DMS 273 treated with DMSO at 0.1 percent for 48 hours (cell line): ENCODE measurements around the gene ITGB4.
A peak's percentile ranks its signal among the peaks of the same experiment; 100 is the strongest.
"Not testable (repeated sequence)": the region's sequence is repeated elsewhere in the genome, so short reads cannot be mapped to it uniquely, and the experiment has no call there.

Experiments used
- DNase-seq: peaks from one replicate; lab custom pipeline; 2025; lab: John Stamatoyannopoulos, UW

Gene ITGB4

DNA sequence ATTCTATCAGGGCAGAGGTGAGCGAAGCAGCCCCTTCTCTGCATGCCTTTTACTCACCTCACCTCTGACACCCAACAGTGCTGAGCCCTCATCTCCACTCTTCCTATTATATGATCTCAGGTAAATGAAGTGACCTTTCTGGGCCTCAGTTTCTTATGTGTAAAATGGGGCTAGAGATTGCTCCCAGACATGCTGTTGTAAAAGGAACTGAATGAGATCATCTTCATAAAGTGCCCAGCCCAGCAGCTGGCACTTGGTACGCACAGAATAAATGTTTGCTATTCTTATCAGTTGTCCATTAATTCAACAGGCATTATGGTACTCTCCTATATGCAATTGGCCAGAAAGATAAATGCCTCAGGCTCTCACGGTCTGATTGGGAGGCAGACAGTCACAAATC, 48.3 kb downstream of the ITGB4 start:
- DNase-seq = no peak

DNA sequence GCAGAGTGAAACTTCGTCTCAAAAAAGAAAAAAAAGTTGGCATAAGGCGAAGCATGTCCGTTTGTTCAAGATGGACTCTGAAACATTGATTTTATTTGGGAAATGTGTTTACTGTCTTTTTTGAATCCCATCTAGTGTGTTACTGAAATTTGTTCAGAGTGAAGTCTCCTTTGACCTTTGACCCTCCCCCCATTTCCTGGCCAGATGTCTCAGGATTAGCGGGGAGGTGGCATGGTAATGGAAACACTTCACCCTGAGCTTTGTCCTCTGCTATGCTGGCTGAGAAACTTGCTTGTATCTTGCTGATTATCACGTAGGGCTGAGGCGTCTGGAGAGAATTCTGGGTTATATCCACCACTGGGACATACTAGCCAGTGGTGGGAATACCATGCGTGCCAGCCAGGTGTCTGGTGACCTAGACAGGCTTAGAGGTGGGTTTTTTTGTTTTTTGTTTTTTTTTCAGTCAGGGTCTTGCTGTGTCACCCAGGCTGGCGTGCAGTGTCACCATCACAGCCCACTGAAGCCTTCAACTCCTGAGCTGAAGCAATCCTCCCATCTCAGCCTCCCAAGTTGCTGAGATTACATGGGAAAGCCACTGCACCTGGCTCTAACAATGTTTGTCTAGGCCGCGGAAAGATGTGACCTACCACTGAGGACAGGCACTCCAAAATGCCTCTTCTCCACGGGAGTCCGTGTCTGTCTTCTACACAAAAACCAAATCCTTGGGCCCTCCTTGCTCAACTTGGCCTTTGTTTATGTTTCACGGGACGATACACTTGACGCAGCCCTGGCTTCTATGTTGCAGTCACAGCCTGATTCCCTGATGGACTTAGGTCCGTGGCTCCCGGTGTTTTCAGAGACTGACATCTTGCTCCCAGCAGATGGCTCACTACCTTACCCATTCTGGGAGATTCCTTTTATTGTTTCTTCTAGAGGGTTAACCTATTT, 50.3 kb downstream of the ITGB4 start:
- no peak for DNase-seq

DNA sequence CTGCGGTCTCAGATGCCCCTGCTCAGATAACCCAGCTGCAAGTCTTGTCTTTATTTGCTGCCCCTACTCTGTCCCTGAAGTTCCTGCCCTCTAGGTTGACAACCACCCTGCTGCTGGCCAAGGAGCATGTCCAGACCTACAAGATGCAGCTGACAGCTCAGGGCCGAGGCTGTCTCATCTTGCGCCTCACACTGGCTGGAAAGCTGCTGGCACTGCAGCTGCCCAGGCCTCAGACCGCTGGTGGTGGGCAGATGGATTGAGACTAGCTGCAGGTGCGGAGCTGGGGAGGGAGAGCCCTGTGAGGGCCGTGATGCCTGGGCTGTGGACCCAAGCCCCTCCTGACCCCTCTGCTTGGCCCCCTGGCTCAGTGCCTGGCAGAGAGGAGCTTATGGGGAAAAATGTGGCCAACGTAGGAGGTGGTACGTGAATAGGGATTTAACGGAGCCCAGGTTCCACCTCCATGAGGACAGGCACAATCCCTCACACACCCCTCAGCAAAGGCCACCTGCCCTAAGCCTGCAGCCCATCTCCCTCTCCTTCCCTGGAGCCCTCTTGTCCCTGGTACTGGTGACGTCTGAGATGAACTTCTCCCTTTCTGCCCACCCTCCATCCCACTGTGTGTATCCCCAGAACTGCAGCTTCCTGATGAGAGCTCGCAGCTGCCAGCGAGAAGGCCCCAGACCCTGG, 52.0 kb downstream of the ITGB4 start:
- DNase-seq = no peak

DNA sequence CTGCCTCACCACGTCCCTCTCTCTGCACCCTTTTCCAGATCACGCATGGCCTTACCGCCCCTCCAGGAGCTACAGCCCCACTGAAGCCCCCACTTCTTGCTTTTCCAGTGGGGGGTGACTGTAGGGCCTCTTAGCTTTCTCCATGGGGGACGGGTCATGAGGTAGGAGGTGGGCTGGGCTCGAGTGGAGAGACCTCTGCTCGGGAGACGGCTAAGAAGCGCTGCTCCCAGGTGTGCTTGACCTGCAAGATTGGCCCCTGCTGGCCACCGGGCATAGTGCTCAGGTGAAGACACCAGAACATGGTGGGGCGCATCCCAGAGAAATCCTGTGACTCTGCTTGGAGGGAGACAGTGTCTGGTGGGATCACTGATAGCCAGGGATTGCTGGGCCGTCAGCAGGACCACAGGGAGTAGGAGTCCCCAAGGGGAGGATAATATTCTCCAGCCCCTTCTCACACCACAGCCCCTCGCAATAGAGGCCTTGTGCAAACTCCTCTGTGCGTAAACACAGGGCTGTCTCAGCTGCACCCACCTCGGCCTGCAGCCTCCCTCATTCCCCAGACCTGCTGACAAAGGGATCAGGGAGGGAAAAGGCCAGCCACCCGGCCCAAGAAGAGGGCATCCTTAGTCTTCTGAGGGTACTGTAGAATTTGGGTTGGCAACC, 52.7 kb downstream of the ITGB4 start:
- DNase-seq = no peak

DNA sequence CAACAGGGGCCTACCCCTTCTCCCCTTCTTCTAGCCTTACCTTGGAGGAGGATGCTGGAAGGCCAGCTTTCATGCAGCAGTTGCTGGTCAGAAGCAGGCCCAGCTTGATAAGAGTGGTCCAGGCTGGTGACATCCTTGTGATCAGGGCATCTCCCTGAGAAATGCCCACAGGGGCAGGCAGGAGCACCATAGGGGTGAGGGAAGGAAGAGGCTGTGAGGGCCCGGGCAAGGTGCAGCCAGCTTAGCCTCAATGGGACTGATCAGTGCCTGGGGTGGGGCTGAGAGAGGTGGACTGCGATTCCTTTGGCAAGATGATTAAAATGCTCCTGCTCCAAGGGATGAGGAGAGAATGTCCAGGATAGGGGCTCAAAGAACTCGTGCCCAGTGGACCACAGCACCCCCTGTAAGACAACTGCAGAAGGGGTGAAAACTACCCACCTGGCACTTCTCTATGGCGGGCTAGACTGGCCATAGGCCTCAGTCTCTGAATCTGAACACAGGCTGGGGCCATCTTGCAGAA, 53.3 kb downstream of the ITGB4 start:
- no peak for DNase-seq

DNA sequence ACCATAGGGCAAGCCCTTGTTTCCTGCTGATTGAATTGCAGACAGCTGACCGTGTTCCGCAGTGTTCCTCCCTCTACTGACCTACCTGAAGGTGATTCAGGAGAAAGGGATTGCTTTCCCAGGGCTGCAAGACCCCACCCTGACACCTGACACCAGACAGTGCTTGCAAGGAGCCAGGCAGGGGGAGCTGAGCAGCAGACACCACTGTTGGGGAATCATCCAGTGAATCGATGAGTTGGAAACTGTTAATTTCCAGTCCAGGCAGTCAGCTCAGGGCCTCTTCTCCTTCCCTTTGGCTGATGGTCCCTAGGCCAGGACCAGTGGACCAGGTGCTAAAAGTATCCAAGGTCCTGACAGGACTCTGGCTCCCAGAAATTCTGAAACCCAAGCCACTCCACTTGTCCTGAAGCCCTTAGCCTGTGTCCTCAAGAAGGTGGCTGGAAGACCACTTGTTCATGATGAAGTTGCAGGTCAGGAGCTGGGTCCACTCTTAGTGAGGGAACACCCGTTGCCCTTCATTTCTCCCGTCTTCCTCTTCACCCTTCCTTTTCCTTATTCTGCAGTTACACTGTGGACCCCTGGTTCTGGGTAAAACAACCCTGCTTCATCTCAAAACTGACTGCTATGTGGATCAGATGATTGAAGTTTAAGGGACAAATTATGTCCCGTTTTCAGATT, 53.9 kb downstream of the ITGB4 start:
- no peak for DNase-seq

DNA sequence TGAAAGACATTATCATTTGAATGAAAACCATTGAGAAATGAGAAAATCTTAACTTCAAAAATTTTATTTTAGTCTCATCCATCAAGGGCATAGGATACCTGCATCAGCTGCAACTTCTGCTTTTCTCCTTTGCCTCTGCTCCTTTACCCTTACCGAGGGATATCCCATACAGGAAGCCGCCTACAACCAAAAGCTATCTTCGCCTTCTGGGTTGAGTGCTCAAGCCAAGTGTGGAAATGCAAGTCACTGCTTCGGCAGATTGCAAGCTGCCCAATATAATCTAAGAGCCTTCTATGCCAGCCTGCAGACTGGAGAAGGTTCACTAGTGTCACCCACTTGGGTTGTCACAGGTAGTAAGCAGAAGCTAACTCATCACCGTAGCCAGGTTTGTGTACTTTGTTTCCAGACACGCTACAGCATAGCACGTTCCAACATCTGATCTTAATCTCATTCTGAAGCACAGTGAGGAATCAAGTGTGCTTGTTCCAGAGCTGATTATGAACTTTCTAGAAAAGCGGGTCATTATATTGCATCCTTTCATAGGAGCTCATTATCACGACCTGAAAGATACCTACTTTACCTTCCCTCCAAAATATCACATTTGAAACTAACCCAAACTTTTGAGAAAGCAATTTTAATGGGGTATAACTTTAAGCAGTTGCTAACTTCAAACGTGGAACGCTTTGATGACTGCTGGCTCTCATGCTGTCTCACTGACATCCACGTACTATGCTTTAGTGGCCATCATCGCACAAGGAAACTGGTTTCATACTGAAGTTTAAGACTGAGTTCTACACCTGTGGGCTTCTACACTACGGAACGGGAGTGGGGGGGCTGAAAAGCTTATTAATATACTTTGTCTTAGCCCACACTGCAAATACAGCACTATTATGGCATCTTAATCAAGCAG, 55.4 kb downstream of the ITGB4 start:
- no peak for DNase-seq

DNA sequence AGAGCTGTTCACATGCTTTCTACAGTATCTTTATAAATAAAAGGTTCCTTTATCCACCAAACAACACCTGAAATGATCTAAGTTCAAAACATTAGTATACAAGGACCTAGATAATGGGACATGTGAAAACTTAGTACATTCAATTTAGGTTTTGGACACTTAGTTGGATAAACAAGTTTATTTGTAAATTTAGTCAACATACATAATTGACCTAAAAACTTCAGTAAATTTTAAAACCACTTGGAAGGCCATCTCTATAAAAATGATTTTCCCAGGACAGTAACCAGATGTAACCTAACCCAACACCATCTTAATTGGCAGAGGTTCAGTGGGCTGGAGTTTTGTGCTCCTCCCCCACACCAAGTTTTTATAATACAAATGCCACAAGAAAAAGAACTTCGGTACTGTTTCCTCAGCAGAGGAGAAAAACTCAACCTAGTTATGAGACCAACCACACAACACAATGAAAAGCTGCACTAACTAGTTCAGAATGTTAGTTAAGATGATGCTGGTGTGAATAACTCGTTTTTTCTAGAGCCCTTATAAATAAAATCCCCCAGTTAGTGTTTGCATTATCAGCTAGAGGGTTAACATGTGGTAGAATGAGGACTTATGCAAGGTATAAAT, 56.1 kb downstream of the ITGB4 start:
- DNase-seq = no peak

DNA sequence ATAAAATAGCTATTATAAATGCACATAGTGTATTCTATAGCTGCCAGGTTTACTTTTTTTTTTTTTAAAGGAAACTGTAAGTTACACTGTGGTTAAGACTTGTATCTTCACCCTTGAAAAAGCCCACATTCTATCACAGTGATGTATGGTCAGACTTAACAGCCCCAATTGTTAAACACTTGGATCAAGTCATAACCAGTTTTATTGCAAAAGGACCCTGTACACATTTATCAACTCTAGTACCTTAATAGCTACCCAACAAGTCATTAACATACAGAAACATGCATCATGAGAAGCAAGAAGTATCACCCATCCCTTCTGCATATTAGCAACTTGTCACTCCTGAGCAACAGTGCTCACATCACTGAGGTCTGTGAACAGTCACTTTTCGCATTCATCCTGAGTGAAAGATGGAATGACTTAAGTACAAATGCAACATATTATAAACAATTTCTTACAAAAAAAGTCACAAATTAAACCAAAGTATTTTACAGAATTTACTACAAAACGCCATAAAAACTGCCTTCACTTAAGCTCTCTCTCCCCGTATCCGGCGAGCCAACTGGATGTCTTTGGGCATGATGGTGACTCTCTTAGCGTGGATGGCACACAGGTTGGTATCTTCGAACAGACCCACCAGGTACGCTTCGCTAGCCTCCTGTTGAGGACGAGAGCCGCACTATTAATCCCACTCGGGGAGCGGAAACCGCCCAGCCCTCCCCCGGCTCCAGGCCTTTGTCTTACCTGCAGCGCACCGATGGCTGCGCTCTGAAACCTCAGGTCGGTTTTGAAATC, 57.0 kb downstream of the ITGB4 start:
- DNase-seq = not testable (repeated sequence)

DNA sequence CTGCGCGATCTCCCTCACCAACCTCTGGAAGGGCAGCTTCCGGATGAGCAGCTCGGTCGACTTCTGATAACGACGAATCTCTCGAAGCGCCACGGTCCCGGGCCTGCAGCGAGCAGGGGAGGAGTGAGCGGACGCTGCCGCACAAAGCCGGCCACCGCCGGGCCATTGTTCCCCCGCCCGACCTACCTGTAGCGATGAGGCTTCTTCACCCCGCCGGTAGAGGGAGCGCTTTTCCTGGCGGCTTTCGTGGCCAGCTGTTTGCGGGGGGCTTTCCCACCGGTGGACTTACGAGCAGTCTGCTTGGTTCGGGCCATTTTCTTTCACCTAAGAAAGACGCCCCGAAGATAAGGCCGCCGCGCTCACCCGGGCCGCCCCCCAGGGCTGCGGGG, 57.6 kb downstream of the ITGB4 start:
- no peak for DNase-seq

DNA sequence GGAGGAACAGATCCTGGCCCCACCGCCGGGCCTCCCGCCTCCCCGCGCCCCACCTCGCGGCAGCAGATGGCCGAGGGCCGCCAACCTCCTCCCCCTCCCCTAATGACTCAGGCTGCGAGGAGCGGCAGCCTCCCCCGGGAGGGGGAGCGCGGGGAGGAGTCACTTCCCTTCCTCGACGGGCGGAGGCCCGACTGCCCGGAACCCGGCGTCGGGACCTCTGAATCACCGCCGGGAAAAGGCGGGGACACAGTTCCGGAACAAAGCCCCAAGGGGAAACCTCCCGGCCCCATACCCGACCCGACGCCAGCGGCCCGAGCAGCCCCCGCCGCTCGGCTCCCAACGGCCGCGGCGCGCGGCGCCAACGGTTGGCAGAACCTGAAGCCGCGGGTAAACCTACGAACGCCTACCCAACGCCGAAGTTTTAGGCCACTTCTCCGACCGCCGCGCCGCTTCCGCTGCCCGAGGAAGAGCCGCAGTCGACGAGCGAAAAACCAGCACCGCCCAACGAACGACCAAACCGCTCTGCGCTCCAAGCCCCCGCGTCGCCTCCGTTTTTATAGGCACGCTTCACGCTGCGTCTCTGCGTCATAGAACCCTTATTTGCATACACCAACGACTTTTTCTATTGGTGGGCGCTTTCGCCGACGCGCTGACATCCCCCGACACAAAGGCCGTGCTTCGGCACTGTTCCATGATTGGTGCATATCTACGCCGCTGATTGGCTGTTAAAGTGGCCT, 58.2 kb downstream of the ITGB4 start:
- peak; percentile 99 for DNase-seq

DNA sequence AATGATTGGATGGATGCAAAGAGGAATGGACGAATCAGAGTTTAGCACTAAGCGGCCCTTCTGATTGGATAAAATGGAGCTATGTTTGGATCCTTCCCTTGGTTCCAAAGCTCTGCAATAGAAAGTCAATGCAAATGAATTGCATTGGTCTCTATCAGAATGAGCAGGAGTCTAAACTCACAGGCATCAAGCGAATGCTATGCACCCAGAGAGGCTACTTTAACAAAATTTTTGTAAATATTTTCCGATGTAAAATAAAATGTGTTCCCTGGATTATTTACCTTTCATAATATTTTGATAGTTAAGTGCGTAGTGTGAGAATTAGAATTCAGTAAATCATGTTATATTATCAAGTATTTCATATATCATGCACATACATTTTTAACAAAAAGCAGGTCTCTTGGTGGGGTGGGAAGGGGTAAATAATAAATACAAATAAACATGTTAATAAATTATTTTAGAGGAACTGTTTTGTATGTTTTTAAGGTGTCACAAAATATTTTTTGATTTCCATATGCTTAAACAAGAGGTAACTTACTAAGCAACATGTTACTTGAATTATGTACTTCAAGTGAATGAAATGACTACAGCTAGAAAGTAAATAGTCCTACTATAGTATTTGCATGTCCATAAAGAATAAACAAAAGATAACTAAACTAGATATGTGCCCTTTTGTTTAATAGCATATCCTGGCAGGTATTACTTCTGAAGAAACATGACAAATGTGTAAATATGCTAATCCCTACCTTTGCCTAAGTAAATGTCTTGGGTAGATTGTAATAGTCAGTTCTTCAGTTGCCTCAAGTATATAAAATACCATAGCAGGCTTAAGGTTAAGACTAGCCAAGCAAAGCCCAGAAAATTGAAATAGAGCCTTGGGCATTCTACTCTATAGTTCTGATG, 59.0 kb downstream of the ITGB4 start:
- DNase-seq = no peak

DNA sequence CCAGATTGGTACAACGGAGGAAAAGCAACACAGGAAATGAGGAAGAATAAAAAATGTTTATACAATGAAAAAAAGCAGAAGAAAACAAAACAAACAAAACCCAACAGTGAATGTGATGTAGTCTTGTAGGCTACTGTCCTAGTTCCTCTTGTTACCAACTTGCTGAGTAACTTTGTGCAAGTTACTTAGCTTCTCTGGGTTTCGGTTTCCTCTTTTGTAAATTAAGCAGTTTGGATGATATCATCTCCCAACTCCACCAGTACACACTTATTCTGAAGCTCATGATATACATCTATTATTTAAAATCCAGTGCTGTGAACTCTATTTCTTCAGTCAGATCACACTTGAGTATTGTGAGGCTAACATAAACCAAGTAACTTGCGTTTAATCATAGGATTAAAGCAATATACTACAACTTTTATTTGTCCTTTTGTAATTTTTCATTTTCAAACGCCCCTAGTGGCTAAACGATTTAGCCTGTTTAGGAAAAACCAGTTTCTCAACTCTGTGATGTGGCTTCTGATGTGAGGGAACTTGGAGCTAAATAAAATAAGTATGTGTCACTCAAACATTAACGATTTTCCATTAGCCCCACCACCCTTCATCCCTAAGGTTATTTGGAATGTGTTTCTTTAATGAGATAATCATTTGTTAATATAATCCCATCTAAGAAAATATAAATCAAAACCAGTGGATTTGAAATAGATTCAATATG, 62.0 kb downstream of the ITGB4 start:
- no peak for DNase-seq

DNA sequence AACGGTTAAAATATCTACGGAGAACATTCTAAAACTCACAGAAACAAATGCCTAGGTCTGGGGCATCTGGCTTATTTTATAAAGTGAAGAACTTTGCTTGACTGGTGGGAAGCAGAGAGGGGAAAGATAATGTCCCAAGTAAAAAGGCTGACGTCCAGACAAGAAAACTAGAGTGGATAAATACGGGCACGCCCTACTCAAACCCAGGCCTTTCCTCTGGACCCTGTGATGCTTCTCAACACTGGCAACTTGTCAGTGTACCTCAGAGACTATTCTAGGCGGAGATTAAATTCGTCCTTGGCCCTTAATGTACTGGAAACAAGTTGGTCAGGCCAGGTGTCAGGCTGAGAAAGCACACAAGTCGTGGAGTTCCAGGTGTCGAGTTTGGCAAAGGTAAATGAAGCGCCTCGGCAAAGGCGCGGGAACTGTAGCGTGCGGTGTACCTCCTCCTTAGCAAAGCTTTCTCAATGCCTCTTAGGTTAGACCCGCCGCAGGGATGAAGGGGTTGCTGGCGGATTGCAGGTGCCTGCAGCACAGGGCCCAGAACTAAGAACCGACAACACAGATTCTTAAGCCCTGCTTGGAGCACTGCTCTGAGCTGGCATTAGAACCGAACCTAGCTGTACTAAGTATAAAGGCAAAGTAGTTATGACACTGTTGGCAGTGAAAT, 62.7 kb downstream of the ITGB4 start:
- no peak for DNase-seq

DNA sequence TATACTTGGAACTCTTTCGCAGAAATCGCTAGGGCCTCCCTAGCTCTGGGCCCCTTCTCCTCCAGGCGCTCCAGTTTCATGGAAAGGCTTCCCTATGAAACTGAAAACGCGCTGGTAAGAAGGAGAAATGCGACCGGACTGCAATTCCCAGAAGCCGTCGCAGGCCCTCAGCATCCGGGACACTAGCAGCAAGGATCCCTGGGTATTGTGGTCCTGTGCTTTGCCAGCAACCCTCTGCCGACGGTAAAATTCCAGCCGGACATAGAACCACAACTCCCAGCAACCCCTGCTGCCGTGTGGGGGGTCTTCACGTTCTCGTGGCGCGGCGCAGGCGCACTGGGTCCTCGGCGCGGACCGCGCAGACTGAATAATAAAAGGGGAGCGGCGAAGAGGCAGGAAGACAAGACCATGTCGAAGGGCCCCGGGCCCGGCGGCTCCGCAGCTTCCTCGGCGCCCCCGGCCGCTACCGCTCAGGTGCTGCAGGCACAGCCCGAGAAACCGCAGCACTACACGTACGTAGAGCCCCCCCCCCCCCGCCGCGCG, 63.3 kb downstream of the ITGB4 start, which contains the start of gene UNK:
Gene UNK, plus strand, starts transcription at position 334 of the 543 bp plus-strand sequence. Its CDS starts 75 bp downstream, at position 409.
- DNase-seq = peak; percentile 98
